ENCODE results near the gene TMOD3. TPM values are rescaled to one million over a fixed set of nuclear protein-coding genes. Genes with fewer than 3 reads are reported as not detected.

Gene TMOD3
- total and polyA plus RNA-seq, 4 donors = 7.2 to 23.9 (median 14.1) TPM

GRCh38 chr15:51840692-51841091, 11.2 kb downstream of the TMOD3 start:
- Histone ChIP-seq H3K27me3 (ENCODE audit: control insufficient read depth in 4 of 4, insufficient read depth in 4 of 4, low read length in 3 of 4) (no peaks in the 10 kb centered on the region), H3K36me3 (ENCODE audit: control insufficient read depth in 4 of 4, insufficient read depth in 3 of 4, low read depth in 1 of 4, low read length in 3 of 4) (no peaks in the 10 kb centered on the region), H3K4me1 (ENCODE audit: control insufficient read depth in 4 of 4, insufficient read depth in 4 of 4, low read length in 3 of 4) (peaks cover 7 to 17% (median 11%) of the 10 kb centered on the region in 4 donors), H3K27ac (ENCODE audit: low read depth in 1 of 2, low read length in 2 of 2) (no peak overlapping the region), H3K4me3 (ENCODE audit: low read depth in 1 of 3, low read length in 3 of 3) (no peak overlapping the region), H3K9ac (ENCODE audit: low read depth in 1 of 2, low read length in 2 of 2) (no peak overlapping the region), H3K9me3 (ENCODE audit: control insufficient read depth in 4 of 4, low read length in 3 of 4) (no peaks in the 10 kb centered on the region)
- no peak for TF ChIP-seq EGR1 (IDR thresholded peaks at IDR 0.05; ENCODE audit: low read depth in 2 of 2)
- TF ChIP-seq HNF4A (conservative IDR thresholded peaks at IDR 0.05) = no peak
- no peak for TF ChIP-seq YY1 (IDR thresholded peaks at IDR 0.05)
- no peak for TF ChIP-seq RXRA (IDR thresholded peaks at IDR 0.05)
- TF ChIP-seq FOXA1 (IDR thresholded peaks at IDR 0.05) = no peak
- TF ChIP-seq RAD21 (IDR thresholded peaks at IDR 0.05) = no peak
- no peak for TF ChIP-seq ATF3 (IDR thresholded peaks at IDR 0.05)
- TF ChIP-seq REST (IDR thresholded peaks at IDR 0.05) = no peak
- no peak for TF ChIP-seq HNF4G (IDR thresholded peaks at IDR 0.05)
- 85% methylated on average over 4 of the region's 4 CpGs for WGBS
- no peak for DNase-seq (ENCODE audit: low spot score)

GRCh38 chr15:51841406-51842040, 12.1 kb downstream of the TMOD3 start:
- Histone ChIP-seq H3K9ac (ENCODE audit: low read depth in 1 of 2, low read length in 2 of 2) (no peak overlapping the region), H3K9me3 (ENCODE audit: control insufficient read depth in 4 of 4, low read length in 3 of 4) (no peaks in the 10 kb centered on the region), H3K27ac (ENCODE audit: low read depth in 1 of 2, low read length in 2 of 2) (no peak overlapping the region), H3K36me3 (ENCODE audit: control insufficient read depth in 4 of 4, insufficient read depth in 3 of 4, low read depth in 1 of 4, low read length in 3 of 4) (no peaks in the 10 kb centered on the region), H3K27me3 (ENCODE audit: control insufficient read depth in 4 of 4, insufficient read depth in 4 of 4, low read length in 3 of 4) (no peaks in the 10 kb centered on the region), H3K4me1 (ENCODE audit: control insufficient read depth in 4 of 4, insufficient read depth in 4 of 4, low read length in 3 of 4) (peaks cover 7 to 17% (median 11%) of the 10 kb centered on the region in 4 donors), H3K4me3 (ENCODE audit: low read depth in 1 of 3, low read length in 3 of 3) (no peak overlapping the region)
- TF ChIP-seq EGR1 (IDR thresholded peaks at IDR 0.05; ENCODE audit: low read depth in 2 of 2) (no peak), TAF1 (conservative IDR thresholded peaks at IDR 0.05) (no peak), RXRA (IDR thresholded peaks at IDR 0.05) (no peak), SP1 (IDR thresholded peaks at IDR 0.05) (no peak), FOXA1 (IDR thresholded peaks at IDR 0.05) (no peak)
- DNase-seq (ENCODE audit: low spot score) = no peak
- WGBS = 71% methylated on average over 5 of the region's 5 CpGs

- 94% methylated on average over 3 of the region's 3 CpGs for WGBS
These were observed 12.8 kb downstream of the TMOD3 start for GRCh38 chr15:51842265-51842664.

More at GRCh38 chr15:51842265-51842664, 12.8 kb downstream of the TMOD3 start:
- peaks cover 7 to 17% (median 11%) of the 10 kb centered on the region in 4 donors for H3K4me1 ChIP-seq (ENCODE audit: control insufficient read depth in 4 of 4, insufficient read depth in 4 of 4, low read length in 3 of 4)
- no peak overlapping the region for H3K4me3 ChIP-seq (ENCODE audit: low read depth in 1 of 3, low read length in 3 of 3)
- no peaks in the 10 kb centered on the region for H3K36me3 ChIP-seq (ENCODE audit: control insufficient read depth in 4 of 4, insufficient read depth in 3 of 4, low read depth in 1 of 4, low read length in 3 of 4)
- no peak overlapping the region for H3K27ac ChIP-seq (ENCODE audit: low read depth in 1 of 2, low read length in 2 of 2)
- H3K9ac ChIP-seq (ENCODE audit: low read depth in 1 of 2, low read length in 2 of 2) = no peak overlapping the region
- no peaks in the 10 kb centered on the region for H3K27me3 ChIP-seq (ENCODE audit: control insufficient read depth in 4 of 4, insufficient read depth in 4 of 4, low read length in 3 of 4)
- no peak for DNase-seq (ENCODE audit: low spot score)
- TF ChIP-seq SP1 (IDR thresholded peaks at IDR 0.05) (no peak), REST (IDR thresholded peaks at IDR 0.05) (no peak), HNF4G (IDR thresholded peaks at IDR 0.05) (no peak), MAX (IDR thresholded peaks at IDR 0.05) (no peak), GABPA (IDR thresholded peaks at IDR 0.05 in 1 of 2, conservative IDR thresholded peaks at IDR 0.05 in 1 of 2) (no peak), ZBTB33 (IDR thresholded peaks at IDR 0.05) (no peak), RAD21 (IDR thresholded peaks at IDR 0.05) (no peak), YY1 (IDR thresholded peaks at IDR 0.05) (no peak), NR2F2 (IDR thresholded peaks at IDR 0.05) (no peak), RXRA (IDR thresholded peaks at IDR 0.05) (no peak), EGR1 (IDR thresholded peaks at IDR 0.05; ENCODE audit: low read depth in 2 of 2) (no peak), FOXA2 (IDR thresholded peaks at IDR 0.05) (no peak), FOXA1 (IDR thresholded peaks at IDR 0.05) (no peak)
- no peaks in the 10 kb centered on the region for H3K9me3 ChIP-seq (ENCODE audit: control insufficient read depth in 4 of 4, low read length in 3 of 4)

Data from liver (tissue), 9 donors.